A673 (cell line): ENCODE measurements around the gene NRL.

Experiments
- EZH2 ChIP-seq: fragments of 200-600 bp; sonication (generic); IDR thresholded peaks from 2 replicates; pipeline ENCODE4 v1.6.1; 2017; ENCODE audit warnings: borderline replicate concordance, low read depth, mild to moderate bottlenecking, mixed read lengths, antibody characterized with exemption, low read length; ENCODE audit not compliant: poor library complexity, severe bottlenecking
- TF ChIP-seq, protein P1 (sequence below): fragments of 300-800, 200-600 bp; sonication (generic); conservative IDR thresholded peaks from 2 replicates; pipeline ENCODE4 v1.5.1; 2017; ENCODE audit warnings: low read depth, mild to moderate bottlenecking, antibody characterized with exemption, low read length, moderate library complexity, mixed read lengths

DNA sequence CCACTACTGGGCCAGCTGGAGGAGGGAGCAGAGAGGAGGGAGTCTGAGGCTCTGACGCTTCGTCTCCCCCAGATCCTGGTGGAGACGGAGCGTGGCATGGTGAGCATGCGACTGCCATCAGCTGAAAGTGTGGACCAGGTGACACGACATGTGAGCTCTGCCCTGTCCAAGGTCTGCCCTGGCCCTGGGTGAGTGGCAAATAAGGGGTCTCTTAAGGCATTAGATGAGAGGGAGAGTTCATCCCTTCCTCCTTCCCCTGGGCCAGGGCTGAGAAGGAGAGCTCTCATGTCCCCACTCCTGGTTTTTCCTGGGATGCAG lies 60.5 kb downstream of the NRL start:
- TF ChIP-seq, protein P1, sequence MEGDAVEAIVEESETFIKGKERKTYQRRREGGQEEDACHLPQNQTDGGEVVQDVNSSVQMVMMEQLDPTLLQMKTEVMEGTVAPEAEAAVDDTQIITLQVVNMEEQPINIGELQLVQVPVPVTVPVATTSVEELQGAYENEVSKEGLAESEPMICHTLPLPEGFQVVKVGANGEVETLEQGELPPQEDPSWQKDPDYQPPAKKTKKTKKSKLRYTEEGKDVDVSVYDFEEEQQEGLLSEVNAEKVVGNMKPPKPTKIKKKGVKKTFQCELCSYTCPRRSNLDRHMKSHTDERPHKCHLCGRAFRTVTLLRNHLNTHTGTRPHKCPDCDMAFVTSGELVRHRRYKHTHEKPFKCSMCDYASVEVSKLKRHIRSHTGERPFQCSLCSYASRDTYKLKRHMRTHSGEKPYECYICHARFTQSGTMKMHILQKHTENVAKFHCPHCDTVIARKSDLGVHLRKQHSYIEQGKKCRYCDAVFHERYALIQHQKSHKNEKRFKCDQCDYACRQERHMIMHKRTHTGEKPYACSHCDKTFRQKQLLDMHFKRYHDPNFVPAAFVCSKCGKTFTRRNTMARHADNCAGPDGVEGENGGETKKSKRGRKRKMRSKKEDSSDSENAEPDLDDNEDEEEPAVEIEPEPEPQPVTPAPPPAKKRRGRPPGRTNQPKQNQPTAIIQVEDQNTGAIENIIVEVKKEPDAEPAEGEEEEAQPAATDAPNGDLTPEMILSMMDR = no peak
- TF ChIP-seq EZH2 = no peak
